ENCODE measurements around the gene FXYD5. TPM values are rescaled to one million over a fixed set of nuclear protein-coding genes. Genes with fewer than 3 reads are reported as not detected.

Gene FXYD5
- total RNA-seq, 1 experiment from 2014 or later: 760 TPM

GRCh38 chr19:35179830-35180229, 25.3 kb downstream of the FXYD5 start:
- Mint-ChIP-seq H3K4me3 (ENCODE audit: low read depth, unreplicated experiment) (no peak overlapping the region), H3K4me1 (ENCODE audit: low read depth, unreplicated experiment) (peaks cover 15% of the 10 kb centered on the region), H3K27ac (ENCODE audit: unreplicated experiment) (no peak overlapping the region), H3K9me3 (ENCODE audit: low read depth, unreplicated experiment) (peaks cover 5% of the 10 kb centered on the region), H3K27me3 (ENCODE audit: unreplicated experiment) (no peaks in the 10 kb centered on the region), H3K36me3 (ENCODE audit: insufficient read depth, unreplicated experiment) (peaks cover 9% of the 10 kb centered on the region)
- TF ChIP-seq CTCF (IDR thresholded peaks at IDR 0.05; ENCODE audit: unreplicated experiment): no peak
- no peak for DNase-seq
- CTCF ChIA-PET: interaction anchor here (0.6 kb wide), 1 partner anchor 418 kb away, joined by 3 read pairs; no protein-coding TSS in a partner anchor
- intact Hi-C loops (cut with micrococcal nuclease; ENCODE audit: unreplicated experiment): no loop called here
- no TSS peak for BruUV-seq (replicated peaks)

GRCh38 chr19:35181387-35181786, 26.9 kb downstream of the FXYD5 start:
- intact Hi-C loops (cut with micrococcal nuclease; ENCODE audit: unreplicated experiment): no loop called here

DNA sequence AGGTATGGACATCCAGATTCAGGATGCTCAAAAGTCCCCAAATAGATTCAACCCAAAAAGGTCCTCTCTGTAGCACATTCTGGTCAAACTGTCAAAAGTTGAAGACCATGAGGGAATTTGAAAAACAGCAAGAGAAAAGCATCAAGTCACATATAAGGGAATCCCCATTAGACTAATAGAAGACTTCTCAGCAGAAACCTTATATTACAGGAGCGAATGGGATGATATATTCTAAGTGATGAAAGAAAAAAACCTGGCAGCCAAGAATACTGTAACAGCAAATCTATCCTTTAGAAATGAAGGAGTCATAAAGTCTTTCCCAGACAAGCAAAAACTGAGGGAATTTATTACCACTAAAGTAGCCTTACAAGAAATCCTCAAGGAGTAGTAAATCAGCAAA, 29.7 kb downstream of the FXYD5 start:
- Mint-ChIP-seq H3K27me3 (ENCODE audit: unreplicated experiment) (no peaks in the 10 kb centered on the region), H3K36me3 (ENCODE audit: insufficient read depth, unreplicated experiment) (no peaks in the 10 kb centered on the region), H3K4me1 (ENCODE audit: low read depth, unreplicated experiment) (no peaks in the 10 kb centered on the region), H3K4me3 (ENCODE audit: low read depth, unreplicated experiment) (no peak overlapping the region), H3K9me3 (ENCODE audit: low read depth, unreplicated experiment) (peaks cover 5% of the 10 kb centered on the region), H3K27ac (ENCODE audit: unreplicated experiment) (no peak overlapping the region)
- no peak for DNase-seq
- CTCF ChIA-PET: interaction anchor here (0.7 kb wide), 1 partner anchor 28 kb away, joined by 3 read pairs; no protein-coding TSS in a partner anchor
- BruUV-seq (replicated peaks): no TSS peak
- no peak for TF ChIP-seq CTCF (IDR thresholded peaks at IDR 0.05; ENCODE audit: unreplicated experiment)
- intact Hi-C loops (cut with micrococcal nuclease; ENCODE audit: unreplicated experiment): no loop called here

More at GRCh38 chr19:35181387-35181786, 26.9 kb downstream of the FXYD5 start:
- no peak for DNase-seq
- Mint-ChIP-seq H3K4me1 (ENCODE audit: low read depth, unreplicated experiment) (no peaks in the 10 kb centered on the region), H3K9me3 (ENCODE audit: low read depth, unreplicated experiment) (peaks cover 5% of the 10 kb centered on the region), H3K27ac (ENCODE audit: unreplicated experiment) (no peak overlapping the region), H3K27me3 (ENCODE audit: unreplicated experiment) (no peaks in the 10 kb centered on the region), H3K36me3 (ENCODE audit: insufficient read depth, unreplicated experiment) (no peaks in the 10 kb centered on the region), H3K4me3 (ENCODE audit: low read depth, unreplicated experiment) (no peak overlapping the region)
- CTCF ChIA-PET: no interaction called here
- BruUV-seq (replicated peaks): no TSS peak
- TF ChIP-seq CTCF (IDR thresholded peaks at IDR 0.05; ENCODE audit: unreplicated experiment): no peak

DNA sequence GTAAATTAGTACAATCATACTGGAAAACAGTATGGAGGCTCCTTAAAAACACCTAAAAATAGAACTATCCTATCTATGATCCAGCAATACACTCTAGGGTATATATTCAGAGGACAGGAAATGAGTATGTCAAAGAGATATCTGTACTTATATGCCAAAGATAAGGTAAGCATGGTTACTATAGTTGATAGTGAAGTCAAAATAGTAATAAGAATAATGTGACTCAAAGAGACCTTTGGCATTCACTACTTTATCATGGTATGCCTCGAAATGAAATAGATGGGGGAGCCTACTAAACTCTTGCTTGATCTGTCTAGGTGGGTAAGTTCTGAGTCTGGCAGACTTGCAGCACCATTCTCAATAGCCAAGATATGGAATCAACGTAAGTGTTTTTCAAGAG, 30.3 kb downstream of the FXYD5 start:
- CTCF ChIA-PET: no interaction called here
- H3K4me1 Mint-ChIP-seq (ENCODE audit: low read depth, unreplicated experiment): no peaks in the 10 kb centered on the region

More for the DNA sequence above, 30.3 kb downstream of the FXYD5 start:
- H3K9me3 Mint-ChIP-seq (ENCODE audit: low read depth, unreplicated experiment): peaks cover 5% of the 10 kb centered on the region
- TF ChIP-seq CTCF (IDR thresholded peaks at IDR 0.05; ENCODE audit: unreplicated experiment): no peak
- intact Hi-C loops (cut with micrococcal nuclease; ENCODE audit: unreplicated experiment): no loop called here
- H3K4me3 Mint-ChIP-seq (ENCODE audit: low read depth, unreplicated experiment): no peak overlapping the region
- no peak for DNase-seq
- H3K27ac Mint-ChIP-seq (ENCODE audit: unreplicated experiment): no peak overlapping the region
- no TSS peak for BruUV-seq (replicated peaks)
- H3K36me3 Mint-ChIP-seq (ENCODE audit: insufficient read depth, unreplicated experiment): no peaks in the 10 kb centered on the region
- no peaks in the 10 kb centered on the region for H3K27me3 Mint-ChIP-seq (ENCODE audit: unreplicated experiment)
